ENCODE measurements around the gene ATP8B4. TPM values are rescaled to one million over a fixed set of nuclear protein-coding genes. Genes with fewer than 3 reads are reported as not detected.

ATP8B4 gene
- total and polyA plus RNA-seq, 2 of the 8 experiments (the other 6 are each of a cell fraction or from before 2014, with no cell fraction given), result 0.17 to 0.24 TPM

DNA sequence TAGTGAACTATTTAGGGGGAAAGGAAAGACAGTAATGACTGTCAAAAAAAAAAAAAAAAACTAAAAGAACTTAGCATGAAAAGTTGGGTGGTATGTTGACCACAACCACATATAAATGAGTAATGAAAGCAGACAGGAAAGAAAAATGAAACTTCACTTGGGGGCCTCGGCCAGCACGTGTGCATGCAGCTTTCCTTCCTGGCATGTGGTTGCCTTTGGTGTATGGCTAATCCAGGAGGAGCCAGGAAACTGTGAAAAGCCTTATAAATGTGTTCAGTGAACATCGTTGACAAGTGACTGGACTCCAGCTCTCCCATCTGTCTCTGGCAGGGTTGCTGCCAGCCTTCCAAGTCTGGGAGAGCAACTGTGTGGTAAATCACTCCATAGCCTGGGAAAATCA is 303.1 kb downstream of the ATP8B4 start:
- Histone ChIP-seq H3K9me3 (ENCODE audit: insufficient read depth in 2 of 2, low read depth in 1 of 2, low read length in 1 of 2) (no peaks in the 10 kb centered on the region), H2BK20ac (ENCODE audit: low read length) (no peak overlapping the region), H3K4me1 (replicated peaks in 1 of 4; ENCODE audit: control insufficient read depth in 3 of 4, insufficient read depth in 4 of 4, low read length in 3 of 4) (no peaks in the 10 kb centered on the region), H2AK5ac (ENCODE audit: low read depth, low read length) (no peak overlapping the region), H3K4me3 (ENCODE audit: extremely low read depth in 1 of 4, insufficient read depth in 2 of 4, low read depth in 3 of 4, low read length in 4 of 4) (no peak overlapping the region), H3K79me1 (ENCODE audit: low read depth, low read length) (no peaks in the 10 kb centered on the region), H3K79me2 (ENCODE audit: control insufficient read depth in 1 of 2, insufficient read depth in 2 of 2, low read length in 2 of 2) (no peaks in the 10 kb centered on the region), H3K4ac (replicated peaks; ENCODE audit: insufficient read length, low read depth, low read length) (no peak overlapping the region), H3K27me3 (replicated peaks in 1 of 4; ENCODE audit: control insufficient read depth in 3 of 4, extremely low read depth in 1 of 4, insufficient read depth in 3 of 4, low read length in 3 of 4) (no peaks in the 10 kb centered on the region), H3K56ac (replicated peaks; ENCODE audit: insufficient read length, low read depth, low read length) (no peak overlapping the region), H3K9ac (replicated peaks in 1 of 4; ENCODE audit: extremely low read depth in 1 of 4, low read depth in 3 of 4, low read length in 3 of 4) (no peak overlapping the region), H3K23ac (ENCODE audit: insufficient read length) (no peak overlapping the region), H2BK15ac (ENCODE audit: low read length) (no peak overlapping the region), H3K18ac (ENCODE audit: extremely low read depth, low read length) (no peak overlapping the region), H2BK5ac (ENCODE audit: low read depth, low read length) (no peak overlapping the region), H4K20me1 (replicated peaks in 1 of 2; ENCODE audit: control insufficient read depth in 1 of 2, insufficient read depth in 2 of 2, low read length in 2 of 2) (no peaks in the 10 kb centered on the region), H3K27ac (ENCODE audit: low read depth, low read length) (no peak overlapping the region), H3K4me2 (ENCODE audit: insufficient read depth in 1 of 2, low read depth in 2 of 2, low read length in 2 of 2) (no peak overlapping the region), H3K14ac (ENCODE audit: insufficient read length) (no peak overlapping the region), H4K8ac (ENCODE audit: extremely low read depth, insufficient read depth, low read length) (no peak overlapping the region), H4K5ac (ENCODE audit: insufficient read length, low read depth, low read length) (no peak overlapping the region), H3K36me3 (ENCODE audit: control insufficient read depth in 2 of 4, insufficient read depth in 4 of 4, low read length in 3 of 4) (no peaks in the 10 kb centered on the region), H4K91ac (replicated peaks; ENCODE audit: insufficient read length, low read length) (no peak overlapping the region), H2BK12ac (ENCODE audit: low read depth, low read length) (no peak overlapping the region), H3K23me2 (ENCODE audit: low read depth, low read length) (no peaks in the 10 kb centered on the region), H2BK120ac (replicated peaks; ENCODE audit: low read depth, low read length) (no peak overlapping the region), H2AFZ (ENCODE audit: low read length) (no peak overlapping the region)
- ChIA-PET POLR2A (ENCODE audit: partially characterized antibody) (no interaction called here), CTCF (ENCODE audit: partially characterized antibody) (interaction anchor here (0.5 to 0.9 kb wide), 2 partner anchors 10 to 335 kb away, joined by 3 to 4 read pairs; no protein-coding TSS in a partner anchor)
- no peak for TF ChIP-seq SUZ12 (IDR thresholded peaks at IDR 0.05; ENCODE audit: low read length)
- TF ChIP-seq ZNF274 (IDR thresholded peaks at IDR 0.05; ENCODE audit: borderline replicate concordance, extremely low read depth, low read length), result no peak
- TF ChIP-seq YY1 (IDR thresholded peaks at IDR 0.05; ENCODE audit: low read depth, low read length), result no peak
- no peak for TF ChIP-seq SP2 (IDR thresholded peaks at IDR 0.05; ENCODE audit: low read length)
- TF ChIP-seq BACH1 (IDR thresholded peaks at IDR 0.05; ENCODE audit: low read length), result no peak
- no peak for TF ChIP-seq RFX5 (IDR thresholded peaks at IDR 0.05; ENCODE audit: borderline replicate concordance, low read depth, low read length)
- TF ChIP-seq POLR2AphosphoS5 (IDR thresholded peaks at IDR 0.05; ENCODE audit: low read depth, low read length), result no peak
- TF ChIP-seq, protein P1, sequence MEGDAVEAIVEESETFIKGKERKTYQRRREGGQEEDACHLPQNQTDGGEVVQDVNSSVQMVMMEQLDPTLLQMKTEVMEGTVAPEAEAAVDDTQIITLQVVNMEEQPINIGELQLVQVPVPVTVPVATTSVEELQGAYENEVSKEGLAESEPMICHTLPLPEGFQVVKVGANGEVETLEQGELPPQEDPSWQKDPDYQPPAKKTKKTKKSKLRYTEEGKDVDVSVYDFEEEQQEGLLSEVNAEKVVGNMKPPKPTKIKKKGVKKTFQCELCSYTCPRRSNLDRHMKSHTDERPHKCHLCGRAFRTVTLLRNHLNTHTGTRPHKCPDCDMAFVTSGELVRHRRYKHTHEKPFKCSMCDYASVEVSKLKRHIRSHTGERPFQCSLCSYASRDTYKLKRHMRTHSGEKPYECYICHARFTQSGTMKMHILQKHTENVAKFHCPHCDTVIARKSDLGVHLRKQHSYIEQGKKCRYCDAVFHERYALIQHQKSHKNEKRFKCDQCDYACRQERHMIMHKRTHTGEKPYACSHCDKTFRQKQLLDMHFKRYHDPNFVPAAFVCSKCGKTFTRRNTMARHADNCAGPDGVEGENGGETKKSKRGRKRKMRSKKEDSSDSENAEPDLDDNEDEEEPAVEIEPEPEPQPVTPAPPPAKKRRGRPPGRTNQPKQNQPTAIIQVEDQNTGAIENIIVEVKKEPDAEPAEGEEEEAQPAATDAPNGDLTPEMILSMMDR (IDR thresholded peaks at IDR 0.05; ENCODE audit: control extremely low read depth in 1 of 3, insufficient read depth in 1 of 3, low read depth in 1 of 3, low read length in 3 of 3), result no peak
- TF ChIP-seq MAFK (IDR thresholded peaks at IDR 0.05; ENCODE audit: low read depth, low read length), result no peak
- FAIRE-seq (no peak), DNase-seq (ENCODE audit: low read depth in 1 of 2, low spot score in 2 of 2) (no peak)
- 93% methylated on average over 3 of the region's 3 CpGs; no CpG with 5 or more reads in 1 of the 2 experiments for WGBS, 2 experiments (ENCODE audit: extremely low coverage in 1 of 2, insufficient coverage in 1 of 2, insufficient read length in 1 of 2, insufficient replicate concordance in 2 of 2, low coverage in 1 of 2, low lambda C conversion rate in 2 of 2, missing lambda C conversion rate in 1 of 2)
